DLD1 (cell line): ENCODE data around the gene UQCRQ.
"Not testable (repeated sequence)": the region's sequence is repeated elsewhere in the genome, so short reads cannot be mapped to it uniquely, and the experiment has no call there.

ENCODE experiments used
- in situ Hi-C: cut with HindIII; loops from 2 replicates; pipeline ENCODE4 v1.10.0; 2017; ENCODE audit warnings: low sequenced_read_pairs

The UQCRQ gene

DNA sequence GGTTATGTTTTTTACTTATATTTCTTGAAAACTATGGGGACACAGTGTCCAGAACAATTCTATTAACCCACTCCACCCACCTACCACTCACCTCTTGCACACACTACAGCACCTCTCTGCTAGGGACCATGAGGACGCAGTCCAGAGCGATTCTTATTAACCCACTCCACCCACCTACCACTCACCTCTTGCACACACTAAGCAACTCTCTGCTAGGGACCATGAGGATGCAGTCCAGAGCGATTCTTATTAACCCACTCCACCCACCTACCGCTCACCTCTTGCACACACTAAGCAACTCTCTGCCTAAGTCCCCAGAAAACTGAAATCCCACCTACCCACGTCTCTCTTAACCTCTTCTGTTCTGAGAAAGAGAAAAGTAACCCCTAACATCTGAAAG is 33.8 kb upstream of the UQCRQ start:
- in situ Hi-C loops: no loop called here

DNA sequence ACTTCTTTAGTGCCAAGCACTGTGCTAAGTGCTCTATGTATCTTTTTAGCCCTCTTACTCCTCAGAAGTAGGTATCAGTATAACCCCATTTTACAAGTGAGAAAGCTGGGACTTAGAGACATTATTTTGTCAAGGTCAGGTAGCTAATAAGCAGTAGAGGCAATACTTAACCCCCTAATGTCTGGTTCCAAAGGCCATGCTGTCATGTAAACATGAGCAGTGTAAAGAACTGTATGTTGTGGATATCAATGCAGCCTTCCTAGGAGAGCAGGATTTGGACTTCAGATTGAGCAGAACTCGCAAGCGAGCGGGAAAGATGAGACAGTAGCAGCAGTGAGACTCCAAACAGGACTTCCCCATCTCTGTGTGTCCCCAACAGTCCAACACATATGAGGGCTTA is 32.4 kb upstream of the UQCRQ start:
- in situ Hi-C loops: no loop called here

DNA sequence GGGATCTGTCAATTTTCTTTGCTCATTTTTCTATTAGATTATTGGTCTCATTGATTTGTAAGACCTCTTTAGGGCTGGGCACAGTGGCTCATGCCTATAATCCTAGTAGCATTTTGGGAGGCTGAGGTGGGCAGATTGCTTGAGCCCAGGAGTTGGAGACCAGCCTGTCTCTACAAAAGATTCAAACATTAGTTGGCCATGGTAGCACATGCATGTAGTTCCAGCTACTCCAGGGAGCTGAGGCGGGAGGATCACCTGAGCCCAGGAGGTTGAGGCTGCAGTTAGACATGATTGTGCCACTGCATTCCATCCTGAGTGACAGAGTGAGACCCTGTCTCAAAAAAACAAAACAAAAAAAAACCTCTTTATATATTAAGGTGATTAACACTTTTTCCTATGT is 29.6 kb upstream of the UQCRQ start:
- in situ Hi-C loops: no loop called here

DNA sequence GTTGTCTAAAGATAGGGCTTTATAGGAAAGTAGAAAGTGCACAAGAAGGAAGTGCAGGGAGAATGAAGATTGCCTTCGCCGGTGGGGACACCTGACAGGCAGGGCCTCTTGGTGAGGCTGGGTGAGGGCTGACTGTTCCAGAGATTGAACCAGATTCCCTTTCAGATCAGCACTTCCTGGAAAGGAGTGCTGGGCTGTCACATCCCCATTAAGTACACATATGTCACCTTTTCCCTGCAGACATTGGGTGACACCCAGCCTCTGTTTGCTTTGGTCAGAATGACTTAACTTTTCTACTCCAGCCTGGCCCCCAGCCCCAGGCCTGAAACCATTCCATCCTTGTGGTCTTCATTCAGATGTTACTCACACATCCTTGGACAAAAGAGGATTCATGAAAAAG is 28.6 kb upstream of the UQCRQ start:
- in situ Hi-C loops: no loop called here

DNA sequence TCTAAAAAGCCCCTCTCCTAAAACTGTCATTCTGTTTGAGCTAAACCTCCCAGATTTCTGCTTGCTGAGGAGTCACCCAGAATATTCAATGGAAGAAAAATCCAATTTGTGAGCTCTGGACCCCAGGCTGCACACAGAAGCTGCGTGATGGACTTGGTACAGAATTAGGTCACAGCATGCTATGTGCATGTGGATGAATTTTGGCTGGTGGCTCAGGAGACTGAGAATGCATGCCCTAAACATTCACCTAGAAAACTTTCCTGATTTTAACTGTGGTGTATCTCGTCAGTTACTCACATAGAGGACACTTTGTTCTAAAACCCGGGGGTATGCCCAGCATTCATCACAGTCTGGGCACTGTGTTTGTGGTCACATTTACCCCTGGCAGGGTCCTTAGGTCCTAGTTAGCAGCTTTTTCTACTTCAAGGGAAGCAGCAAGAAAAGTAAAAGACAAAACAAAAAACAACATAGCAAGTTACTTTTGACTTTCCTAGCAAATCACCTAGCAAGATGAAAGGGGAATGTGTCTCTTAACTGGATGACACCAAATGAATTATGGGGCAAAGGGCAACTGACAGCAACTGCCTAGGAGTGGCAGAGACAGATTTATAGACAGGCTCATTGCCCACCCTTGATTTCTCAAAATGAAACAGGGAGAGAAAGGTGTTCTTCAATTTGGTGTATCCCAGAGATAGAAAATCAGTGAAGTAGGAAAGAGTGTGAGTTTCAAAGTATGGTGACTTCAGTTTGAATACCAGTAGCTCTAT is 27.7 kb upstream of the UQCRQ start:
- in situ Hi-C loops: no loop called here

DNA sequence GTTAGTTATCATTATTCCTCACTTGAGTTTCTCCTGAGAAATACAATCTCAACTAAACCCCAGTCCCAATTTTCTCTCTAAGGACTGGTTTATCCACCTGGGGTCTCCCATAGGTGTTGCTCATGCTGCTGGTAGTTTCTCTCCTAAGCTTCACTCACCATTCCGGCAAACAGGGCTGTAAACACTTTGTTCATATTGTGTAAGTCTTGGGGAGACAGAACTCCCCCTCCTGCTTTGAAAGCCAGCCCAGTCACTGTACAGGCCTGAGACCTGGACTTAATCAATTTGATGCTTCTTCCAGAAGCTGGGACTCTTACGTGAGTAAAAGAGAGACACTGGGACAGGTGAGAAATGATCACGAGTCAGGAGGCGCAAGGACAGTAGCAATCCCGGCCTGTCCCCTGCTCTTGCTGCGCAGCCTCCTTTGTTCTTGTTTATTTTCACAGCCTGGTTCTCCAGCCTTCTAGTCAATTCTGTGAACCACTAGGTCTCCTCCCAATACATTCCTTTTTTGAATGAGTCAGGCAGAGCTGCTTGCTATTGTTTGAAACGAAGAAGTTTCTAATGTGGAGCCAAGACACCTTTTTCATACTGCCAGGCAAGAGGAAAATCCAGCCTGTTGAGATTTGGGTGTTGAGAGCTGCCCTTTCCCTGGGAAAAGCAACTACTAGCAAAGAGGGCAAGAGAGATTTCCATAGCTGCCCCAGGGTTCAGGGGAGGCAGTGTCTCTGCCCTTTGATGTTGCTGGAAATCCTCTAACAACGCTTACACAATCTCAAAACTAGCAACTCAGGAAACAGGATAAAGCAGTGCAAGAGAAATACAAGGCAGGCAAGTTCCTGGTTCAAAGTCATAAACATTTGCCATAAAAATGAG is 26.8 kb upstream of the UQCRQ start:
- in situ Hi-C loops: no loop called here

DNA sequence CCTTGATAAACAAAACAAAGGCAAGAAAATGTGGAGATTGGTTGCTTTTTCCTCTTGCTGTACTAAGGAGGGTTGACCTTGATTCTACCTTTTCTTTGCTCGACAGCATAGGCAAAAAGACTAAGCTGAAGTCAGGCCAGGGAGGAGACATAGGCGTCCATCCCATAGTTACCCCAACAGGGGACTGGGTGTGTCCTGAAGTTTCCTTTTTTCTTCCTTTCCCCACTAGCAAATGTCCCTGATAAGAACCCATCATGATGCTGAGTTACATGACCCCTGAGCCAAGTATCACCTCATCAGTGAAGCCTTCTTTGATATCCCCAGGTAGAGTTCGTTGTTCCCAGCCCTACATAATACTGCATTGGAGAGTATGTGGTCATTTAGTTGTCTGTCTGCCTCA is 26.1 kb upstream of the UQCRQ start:
- in situ Hi-C loops: no loop called here

DNA sequence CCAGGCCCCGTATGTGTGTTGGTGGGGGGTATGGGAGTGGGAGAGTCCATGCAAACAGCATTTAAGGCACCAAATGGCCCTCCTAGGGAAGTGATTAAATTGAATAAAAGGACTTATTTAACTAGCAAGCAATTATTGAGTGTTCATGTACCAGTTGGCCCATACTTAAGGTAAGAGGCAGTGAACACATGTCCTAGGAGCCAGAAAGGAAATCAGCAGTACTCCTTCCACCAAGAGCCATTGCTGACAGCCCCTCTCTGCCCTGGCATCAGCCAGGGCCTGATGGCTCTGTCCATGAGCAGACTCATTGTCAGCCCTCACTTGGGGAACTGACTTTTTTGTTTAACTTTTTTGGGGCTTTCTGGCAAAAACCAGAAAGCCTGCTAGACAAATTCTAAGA is 25.5 kb upstream of the UQCRQ start:
- in situ Hi-C loops: no loop called here

DNA sequence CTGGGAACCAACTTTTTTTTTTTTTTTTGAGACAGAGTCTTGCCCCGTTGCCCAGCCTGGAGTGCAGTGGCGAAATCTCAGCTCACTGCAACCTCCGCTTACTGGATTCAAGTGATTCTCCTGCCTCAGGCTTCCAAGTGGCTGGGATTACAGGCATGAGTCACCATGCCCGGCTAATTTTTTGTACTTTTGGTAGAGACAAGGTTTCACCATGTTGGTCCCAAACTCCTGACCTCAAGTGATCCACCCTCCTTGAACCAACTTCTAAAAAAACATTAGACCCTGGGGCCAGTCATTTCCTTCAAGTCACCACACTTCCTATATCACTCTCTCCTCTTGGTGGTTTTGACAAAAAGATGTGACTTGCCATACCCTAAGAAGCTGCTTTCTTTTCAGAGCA is 25.1 kb upstream of the UQCRQ start:
- in situ Hi-C loops: no loop called here

DNA sequence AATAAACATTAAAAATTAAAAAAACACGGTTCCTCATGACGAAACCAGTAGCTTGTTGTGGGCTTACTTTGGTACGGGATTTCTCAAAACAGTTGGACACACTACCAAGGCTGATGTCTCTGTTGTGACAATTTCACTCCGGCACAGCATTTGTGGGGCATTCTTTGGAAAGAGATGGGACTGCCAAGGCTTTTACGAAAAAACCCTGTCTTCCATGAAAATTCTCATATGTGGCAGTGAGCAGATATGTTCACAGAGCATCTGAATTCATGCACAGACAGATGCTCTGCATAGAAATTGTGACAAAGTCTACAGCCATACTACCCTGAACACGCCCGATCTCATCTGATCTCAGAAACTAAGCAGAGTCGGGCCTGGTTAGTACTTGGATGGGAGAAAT is 18.2 kb upstream of the UQCRQ start:
- in situ Hi-C loops: no loop called here

DNA sequence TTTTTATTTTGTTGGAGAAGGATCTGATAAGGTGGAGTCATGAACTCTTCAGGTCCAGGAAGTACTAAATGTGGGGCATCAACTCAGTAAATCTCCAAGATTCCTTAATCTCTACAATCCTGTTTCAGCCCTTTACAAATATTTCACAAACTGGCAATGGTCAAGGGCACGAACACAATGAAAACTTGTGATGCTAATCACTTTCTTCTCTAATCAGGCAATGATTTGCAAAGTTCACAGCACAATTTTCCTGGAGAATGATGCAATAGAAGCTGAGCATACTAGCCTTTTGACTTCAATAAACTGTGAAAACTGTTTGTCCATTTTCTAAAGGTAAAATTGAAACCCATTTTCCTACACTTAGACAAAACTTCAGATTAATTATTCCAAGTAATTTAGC is 17.1 kb upstream of the UQCRQ start:
- in situ Hi-C loops: no loop called here

DNA sequence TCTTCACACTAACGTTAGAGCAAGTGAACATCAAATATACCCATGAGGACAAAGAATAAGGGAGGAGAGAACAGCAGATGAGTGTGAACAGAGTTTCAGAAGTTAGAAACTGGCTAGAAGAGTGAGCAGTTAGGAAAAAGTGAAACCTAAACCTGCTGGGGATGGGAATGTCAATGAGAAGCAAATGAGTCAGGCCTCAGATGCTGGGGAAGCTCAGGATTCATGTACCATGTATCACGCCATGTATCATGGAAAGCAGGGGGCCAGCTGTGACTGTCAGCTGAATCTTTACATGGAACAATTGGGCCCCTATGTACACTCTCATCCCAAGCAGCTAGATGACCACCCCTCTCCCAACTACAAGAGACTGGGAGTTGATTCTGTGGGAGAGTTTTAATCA is 16.4 kb upstream of the UQCRQ start:
- in situ Hi-C loops: no loop called here

DNA sequence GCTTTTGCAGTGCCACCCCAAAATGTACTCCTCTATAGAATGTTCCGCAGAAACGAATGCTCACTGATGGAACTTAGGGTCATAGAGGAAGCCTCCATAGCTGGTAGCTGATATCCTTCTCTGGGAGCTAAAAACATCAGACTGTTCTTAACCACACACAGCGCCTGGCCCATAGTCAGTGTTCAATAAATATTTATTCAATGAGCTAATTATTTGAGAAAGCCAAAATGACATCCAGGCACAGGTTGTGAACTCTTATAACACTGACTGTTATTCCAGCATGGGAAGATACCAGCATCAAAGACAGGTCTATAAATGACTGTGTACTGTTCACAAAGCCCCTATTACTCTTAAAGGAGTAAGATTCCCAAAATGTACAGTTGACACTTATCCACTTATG is 13.1 kb upstream of the UQCRQ start:
- in situ Hi-C loops: no loop called here

DNA sequence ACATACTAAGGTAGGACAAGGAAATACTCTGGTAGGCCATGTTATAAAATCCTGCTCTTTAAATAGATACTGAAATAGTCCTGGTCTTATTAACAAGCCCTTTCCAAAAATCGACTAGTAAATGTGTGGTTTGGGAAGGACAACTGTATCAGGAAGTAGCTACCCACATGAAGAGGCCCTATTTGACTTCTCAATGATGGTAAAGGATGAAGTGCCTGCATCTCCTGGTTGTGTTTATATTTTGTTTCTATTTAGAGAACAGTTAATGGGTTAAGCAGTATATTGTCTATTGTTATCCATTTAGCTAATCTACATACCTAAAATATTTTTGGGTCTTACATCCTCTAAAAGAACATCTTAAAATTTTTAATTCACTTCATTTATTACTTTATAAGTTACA is 12.7 kb upstream of the UQCRQ start:
- in situ Hi-C loops: no loop called here

DNA sequence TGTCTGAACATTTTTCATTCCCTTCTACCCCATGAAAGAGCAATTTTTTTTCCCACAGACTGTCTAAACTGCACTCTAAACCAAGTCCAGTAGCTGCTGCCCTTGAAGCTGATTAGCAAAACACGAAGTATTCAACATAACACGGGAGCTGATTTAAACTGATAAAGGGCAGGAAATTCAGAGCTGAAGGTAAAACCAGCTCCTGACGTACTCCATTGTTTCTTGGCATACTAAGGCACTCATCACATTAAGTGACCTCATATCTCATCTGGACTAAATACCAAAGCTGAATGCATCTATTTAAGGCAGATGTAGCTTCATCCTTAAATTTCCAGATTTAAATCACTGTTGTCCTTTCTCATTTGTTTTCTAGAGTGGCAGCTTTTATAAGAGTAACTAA is 12.1 kb upstream of the UQCRQ start:
- in situ Hi-C loops: no loop called here

DNA sequence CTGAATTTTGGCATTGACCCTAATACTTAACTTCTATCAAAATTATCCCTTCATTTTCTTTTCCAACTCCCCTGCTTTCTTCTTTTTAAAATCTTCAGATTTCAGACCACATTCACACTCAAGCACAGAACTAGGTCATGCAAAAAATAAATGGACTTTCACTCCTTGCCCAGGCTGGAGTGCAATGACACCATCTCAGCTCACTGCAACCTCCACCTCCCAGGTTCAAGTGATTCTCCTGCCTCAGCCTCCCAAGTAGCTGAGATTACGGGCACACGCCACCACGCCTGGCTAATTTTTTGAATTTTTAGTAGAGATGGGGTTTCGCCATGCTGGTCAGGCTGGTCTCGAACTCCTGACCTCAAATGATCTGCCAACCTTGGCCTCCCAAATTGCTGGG is 11.4 kb upstream of the UQCRQ start:
- in situ Hi-C loops: not testable (repeated sequence)

DNA sequence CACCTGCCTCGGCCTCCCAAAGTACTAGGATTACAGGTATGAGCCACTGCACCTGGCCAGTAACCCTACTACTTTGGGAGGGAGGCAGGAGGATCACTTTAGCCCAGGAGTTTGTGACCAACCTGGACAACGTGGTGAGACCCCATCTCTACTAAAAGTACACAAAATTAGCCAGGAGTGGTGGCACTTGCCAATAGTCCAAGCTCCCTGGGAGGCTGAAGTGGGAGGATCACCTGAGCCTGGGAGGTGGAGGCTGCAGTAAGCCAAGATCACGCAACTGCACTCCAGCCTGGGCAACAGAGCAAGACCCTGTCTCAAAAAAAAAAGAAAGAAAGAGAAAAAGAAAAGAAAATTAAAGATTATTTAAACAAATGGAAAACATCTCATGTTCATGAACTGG is 10.4 kb upstream of the UQCRQ start:
- in situ Hi-C loops: no loop called here

DNA sequence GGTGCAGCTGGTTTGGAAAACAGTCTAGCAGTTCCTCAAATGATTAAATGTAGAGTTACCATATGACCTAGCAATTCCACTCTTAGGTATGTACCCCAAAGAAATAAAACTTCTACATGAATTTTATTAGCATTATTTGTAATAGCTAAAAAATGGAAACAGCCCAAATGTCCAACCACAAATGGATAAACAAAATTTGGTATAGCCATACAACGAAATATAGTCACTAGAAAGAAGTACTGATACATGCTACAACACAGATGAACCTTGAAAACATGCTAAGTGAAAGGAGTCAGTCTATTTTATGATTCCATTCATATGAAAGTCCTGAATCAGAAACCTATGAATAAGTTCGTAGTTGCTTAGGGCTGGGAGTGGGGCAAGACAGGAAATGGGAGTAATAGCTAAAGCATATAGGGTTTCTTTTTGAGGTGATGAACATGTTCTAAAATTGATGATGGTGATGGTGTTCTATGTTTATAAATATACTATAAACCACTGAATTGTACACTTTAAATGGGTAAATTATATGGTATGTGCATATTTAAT is 6.5 kb upstream of the UQCRQ start:
- in situ Hi-C loops: no loop called here

DNA sequence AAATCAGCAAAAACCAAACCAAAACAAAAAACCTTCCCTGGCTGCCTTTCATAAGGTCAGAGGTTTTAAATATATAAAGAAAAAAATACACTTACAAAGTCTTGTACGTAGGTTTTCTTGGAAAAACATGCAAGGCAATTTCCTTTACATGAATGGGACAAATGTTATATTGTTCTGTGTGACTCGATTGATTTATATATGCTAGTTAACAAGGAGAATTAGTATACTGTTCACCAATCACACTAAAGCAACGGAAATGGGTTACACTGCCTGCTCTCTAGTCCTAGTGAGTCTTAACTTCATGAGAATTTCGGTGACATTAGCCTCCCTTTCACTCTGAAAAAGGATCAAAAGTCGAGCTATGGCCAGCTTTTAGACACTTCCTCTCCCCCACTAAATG is 5.7 kb upstream of the UQCRQ start:
- in situ Hi-C loops: no loop called here

DNA sequence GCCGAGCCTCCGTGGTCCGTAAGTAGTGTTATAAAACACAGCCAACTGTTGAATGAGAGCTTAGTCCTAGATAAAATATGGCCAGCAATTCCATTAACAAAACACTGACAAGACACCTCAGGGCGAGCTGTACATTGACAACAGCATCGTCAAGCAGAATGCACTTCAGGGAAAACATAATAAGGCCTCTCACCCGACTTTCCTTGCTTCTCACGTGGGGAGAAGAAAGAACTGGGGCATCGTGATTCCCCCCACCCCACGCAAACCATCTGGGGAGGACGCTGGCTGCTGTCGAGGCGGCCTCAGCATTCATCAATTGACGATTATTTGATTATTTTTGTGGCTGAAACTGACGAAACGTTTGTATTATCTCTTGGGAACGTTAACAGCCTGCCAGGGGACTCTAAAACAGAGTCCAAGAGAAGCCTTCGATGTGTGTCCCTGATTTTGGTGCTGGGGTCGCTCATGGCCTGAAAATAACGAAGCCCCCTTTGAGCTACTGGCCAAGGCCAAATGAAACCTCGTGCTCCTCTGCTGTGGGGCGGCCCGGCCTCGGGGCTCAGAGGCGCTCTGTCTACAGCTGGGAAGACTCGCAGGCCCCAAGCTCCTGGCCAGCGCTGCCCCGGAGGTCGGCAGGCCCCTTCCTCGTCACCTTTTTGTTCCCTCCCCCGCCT is 637 bp upstream of the UQCRQ start:
- in situ Hi-C loops: no loop called here

DNA sequence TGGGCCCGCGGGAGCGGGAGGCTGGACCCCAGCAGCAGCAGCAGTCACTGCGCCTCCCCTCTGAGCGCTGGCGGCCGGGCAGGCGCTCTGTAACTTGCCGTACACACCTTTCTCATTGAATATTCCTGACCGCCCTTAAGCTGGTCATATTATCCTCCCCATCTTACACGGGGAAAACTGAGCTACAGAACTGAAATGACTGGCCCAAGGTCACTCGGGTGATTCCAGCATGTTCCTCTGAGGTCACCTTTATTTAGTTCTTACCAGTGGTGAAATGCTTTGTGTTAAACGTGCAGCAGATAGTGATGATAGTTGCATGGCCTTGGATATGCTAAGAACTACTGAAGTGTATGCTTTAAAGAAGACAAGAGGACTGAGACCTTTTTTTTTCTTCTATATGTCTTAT is 607 bp downstream of the UQCRQ start:
- in situ Hi-C loops: no loop called here

DNA sequence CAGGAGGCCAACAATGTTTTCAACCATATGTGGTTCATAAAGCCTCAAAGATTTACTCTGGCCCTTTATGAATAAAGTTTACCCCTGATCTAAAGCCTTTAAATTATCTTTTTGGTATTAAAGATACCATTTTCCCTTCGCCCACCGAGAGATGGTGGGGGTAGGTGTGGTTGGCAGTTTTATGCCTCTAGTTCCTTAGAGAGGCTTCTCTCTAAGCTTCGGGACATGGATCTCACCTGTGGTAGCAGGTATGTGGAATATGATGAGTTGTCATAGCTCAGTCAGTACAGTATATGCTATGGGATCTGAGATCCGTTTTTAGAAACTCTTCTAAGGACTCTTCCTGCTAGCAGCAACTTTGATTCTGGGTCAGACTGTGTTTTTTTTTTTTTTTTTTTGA is 2.3 kb downstream of the UQCRQ start:
- in situ Hi-C loops: no loop called here
